DOHH2 (cell line): ENCODE measurements around the gene SLC44A5.

Experiments
- EZH2phosphoT487 ChIP-seq: fragments of 200-600 bp; sonication (generic); IDR thresholded peaks from 2 replicates; pipeline ENCODE4 v1.6.1; 2017; ENCODE audit warnings: borderline replicate concordance, mild to moderate bottlenecking, antibody characterized with exemption, low read length, moderate library complexity, mixed read lengths
- TF ChIP-seq, protein P1 (sequence below): fragments of 200-600 bp; sonication (generic); IDR thresholded peaks from one replicate; pipeline ENCODE4 v1.5.1; 2014; ENCODE audit warnings: antibody characterized with exemption, mild to moderate bottlenecking, low read depth, low read length; ENCODE audit not compliant: poor library complexity, severe bottlenecking

DNA sequence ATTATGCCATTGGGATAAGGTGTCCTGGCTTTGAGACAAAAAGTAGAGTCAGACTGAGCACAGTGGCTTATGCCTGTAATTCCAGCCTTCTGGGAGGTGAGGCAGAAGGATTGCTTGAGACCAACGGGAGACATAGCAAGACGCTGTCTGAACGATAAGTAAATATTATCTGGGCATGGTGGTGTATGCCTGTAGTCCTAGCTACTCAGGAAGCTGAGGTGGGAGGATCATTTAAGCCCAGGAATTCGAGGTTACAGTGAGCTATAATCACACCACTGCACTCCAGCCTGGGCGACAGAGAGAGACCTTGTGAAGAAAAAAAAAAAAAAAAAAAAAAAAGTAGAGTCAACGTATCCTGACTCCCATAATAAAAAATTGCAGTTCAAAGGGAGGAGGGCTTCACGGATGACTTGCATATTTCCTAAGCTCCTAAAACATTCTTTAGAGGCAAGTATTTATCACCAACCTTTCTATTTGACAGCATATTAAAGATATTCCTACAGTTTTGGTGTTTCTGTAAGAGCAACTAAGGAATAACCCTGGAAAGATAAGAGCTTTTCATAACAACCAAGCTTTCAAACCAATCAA, 141.2 kb downstream of the SLC44A5 start:
- TF ChIP-seq, protein P1, sequence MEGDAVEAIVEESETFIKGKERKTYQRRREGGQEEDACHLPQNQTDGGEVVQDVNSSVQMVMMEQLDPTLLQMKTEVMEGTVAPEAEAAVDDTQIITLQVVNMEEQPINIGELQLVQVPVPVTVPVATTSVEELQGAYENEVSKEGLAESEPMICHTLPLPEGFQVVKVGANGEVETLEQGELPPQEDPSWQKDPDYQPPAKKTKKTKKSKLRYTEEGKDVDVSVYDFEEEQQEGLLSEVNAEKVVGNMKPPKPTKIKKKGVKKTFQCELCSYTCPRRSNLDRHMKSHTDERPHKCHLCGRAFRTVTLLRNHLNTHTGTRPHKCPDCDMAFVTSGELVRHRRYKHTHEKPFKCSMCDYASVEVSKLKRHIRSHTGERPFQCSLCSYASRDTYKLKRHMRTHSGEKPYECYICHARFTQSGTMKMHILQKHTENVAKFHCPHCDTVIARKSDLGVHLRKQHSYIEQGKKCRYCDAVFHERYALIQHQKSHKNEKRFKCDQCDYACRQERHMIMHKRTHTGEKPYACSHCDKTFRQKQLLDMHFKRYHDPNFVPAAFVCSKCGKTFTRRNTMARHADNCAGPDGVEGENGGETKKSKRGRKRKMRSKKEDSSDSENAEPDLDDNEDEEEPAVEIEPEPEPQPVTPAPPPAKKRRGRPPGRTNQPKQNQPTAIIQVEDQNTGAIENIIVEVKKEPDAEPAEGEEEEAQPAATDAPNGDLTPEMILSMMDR: no peak
- TF ChIP-seq EZH2phosphoT487: no peak
